Measurements from ENCODE around the gene UBALD1. TPM values are rescaled to one million over a fixed set of nuclear protein-coding genes. Genes with fewer than 3 reads are reported as not detected.

The UBALD1 gene
- total and polyA plus RNA-seq, 2 donors (not counting 1 experiment from before 2014, with no cell fraction given): 25.6 to 31.7 TPM

DNA sequence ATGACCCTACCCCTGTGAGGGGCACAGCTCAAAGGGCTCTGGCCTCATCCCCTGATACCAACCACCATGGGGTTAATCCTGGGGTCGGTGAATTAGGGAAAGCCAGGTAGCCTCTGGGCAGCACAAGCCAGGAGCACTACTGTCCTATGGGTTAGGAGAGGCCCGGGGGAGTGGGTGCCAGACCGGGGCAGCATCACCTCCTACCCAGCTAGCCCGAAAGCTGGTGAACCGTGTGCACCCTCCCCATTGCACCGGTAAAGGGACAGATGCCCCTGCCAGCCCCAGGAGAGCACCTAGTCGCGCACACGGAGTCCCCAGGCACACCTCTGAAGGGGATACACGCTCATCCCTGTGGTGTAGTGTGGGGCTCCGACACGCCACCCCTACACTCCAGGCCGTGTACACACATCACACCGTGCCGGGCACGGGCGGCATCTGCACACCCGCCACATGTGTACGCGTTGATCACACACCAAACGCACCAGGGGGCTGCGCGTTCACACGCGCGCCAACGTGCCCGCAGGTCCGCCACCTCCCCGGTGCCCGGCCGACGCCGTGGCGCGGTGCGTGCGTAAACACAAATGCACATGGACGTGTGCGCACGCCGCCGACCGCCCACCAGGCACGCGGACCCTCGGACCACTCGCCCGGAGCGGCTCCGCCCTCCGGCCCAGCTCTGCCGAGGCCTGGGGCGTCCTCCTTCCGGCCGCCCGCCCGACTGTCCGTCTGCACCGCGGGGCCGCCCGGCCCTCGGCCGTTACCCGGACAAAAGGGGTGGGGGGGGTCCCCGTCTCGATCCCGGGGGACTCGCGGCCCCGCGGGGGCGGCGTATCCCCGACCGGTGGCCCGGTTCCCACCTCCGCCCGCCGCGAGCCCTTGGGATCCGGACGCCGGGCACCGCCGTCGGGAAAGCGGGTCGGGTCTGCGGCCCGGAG, 785 bp downstream of the UBALD1 start:
- Histone ChIP-seq H3K27me3 (replicated peaks in 1 of 4; ENCODE audit: control extremely low read depth in 1 of 4, control insufficient read depth in 3 of 4, insufficient read depth in 4 of 4, low read length in 3 of 4) (no peaks in the 10 kb centered on the region), H2AFZ (ENCODE audit: insufficient read depth, low read depth, low read length, poor library complexity, severe bottlenecking) (peak overlapping the region; percentile 83), H3K4me1 (ENCODE audit: control insufficient read depth in 2 of 2, insufficient read depth in 2 of 2, low read length in 2 of 2) (peaks cover 28 to 39% of the 10 kb centered on the region in 2 donors), H3K4me2 (replicated peaks; ENCODE audit: low read depth, low read length, poor library complexity, severe bottlenecking) (peak overlapping the region; percentile 99), H3K4me3 (ENCODE audit: control extremely low read depth in 1 of 5, extremely low read depth in 1 of 5, insufficient read depth in 1 of 5, low read depth in 2 of 5, low read length in 4 of 5) (peak overlapping the region; percentile 8 to 81 (median 72)), H4K20me1 (ENCODE audit: control insufficient read depth, insufficient read depth, low read length, poor library complexity, severe bottlenecking) (peaks cover 50% of the 10 kb centered on the region), H3K9ac (ENCODE audit: low read length) (peak overlapping the region; percentile 78), H3K9me3 (ENCODE audit: control extremely low read depth in 1 of 3, control insufficient read depth in 2 of 3, insufficient read depth in 1 of 3, low read length in 2 of 3) (peaks cover 0 to 9% (median 0%) of the 10 kb centered on the region in 3 donors), H3K79me2 (ENCODE audit: control insufficient read depth, insufficient read depth, low read length) (peaks cover 37% of the 10 kb centered on the region), H3K27ac (ENCODE audit: low read length in 2 of 2) (peak overlapping the region in 1 of 2 donors; percentile 15), H3K36me3 (replicated peaks in 1 of 2; ENCODE audit: control extremely low read depth in 1 of 2, control insufficient read depth in 1 of 2, extremely low read depth in 1 of 2, insufficient read depth in 2 of 2, low read length in 1 of 2) (peaks cover 0 to 3% of the 10 kb centered on the region in 2 experiments)
- POLR2A ChIA-PET: interaction anchor here (0.6 to 3.3 kb wide), 3 partner anchors 11 to 341 kb away, joined by 3 to 33 read pairs (median 6); partner anchors contain the start of genes MGRN1 and TFAP4
- H3K27ac Mint-ChIP-seq: peak overlapping the region; percentile 70
- no peaks in the 10 kb centered on the region for H3K9me3 Mint-ChIP-seq (ENCODE audit: insufficient read depth)
- 1% methylated on average over 89 of the region's 92 CpGs for WGBS (ENCODE audit: insufficient coverage)
- DNase-seq (peak; percentile 56), ATAC-seq (ENCODE audit: low read depth) (no peak)
- CTCF ChIA-PET: interaction anchor here (1.0 to 5.4 kb wide), 4 partner anchors 12 to 120 kb away, joined by 3 to 50 read pairs (median 8); partner anchors contain the start of genes ANKS3, DNAAF8 and MGRN1
- TF ChIP-seq EZH2 (IDR thresholded peaks at IDR 0.05; ENCODE audit: borderline replicate concordance, insufficient read depth, low read depth, low read length, poor library complexity, severe bottlenecking) (no peak), CTCF (IDR thresholded peaks at IDR 0.05) (no peak)
- H3K4me1 Mint-ChIP-seq: peaks cover 29% of the 10 kb centered on the region
- intact Hi-C loops (cut with micrococcal nuclease): loop anchor here (1.0 to 10.0 kb wide), 3 partner anchors 76 to 1349 kb away; partner anchors contain the start of genes ADCY9 and CDIP1
- no peaks in the 10 kb centered on the region for H3K27me3 Mint-ChIP-seq
- H3K4me3 Mint-ChIP-seq: peak overlapping the region; percentile 89
